Measurements from ENCODE around the gene ROR2.

- TF ChIP-seq POLR2AphosphoS5 (IDR thresholded peaks at IDR 0.05; ENCODE audit: low read depth, low read length) (no peak), REST (IDR thresholded peaks at IDR 0.05; ENCODE audit: insufficient read depth in 1 of 2, low read depth in 2 of 2, low read length in 2 of 2) (no peak), TAF1 (IDR thresholded peaks at IDR 0.05; ENCODE audit: borderline replicate concordance, insufficient read depth, low read length) (no peak), SIN3A (IDR thresholded peaks at IDR 0.05; ENCODE audit: borderline replicate concordance, insufficient read depth, low read length) (no peak), FOXP2 (optimal IDR thresholded peaks at IDR 0.05; ENCODE audit: borderline replicate concordance, extremely low read depth, extremely low read length, insufficient read depth) (no peak)
These were observed 417.7 kb downstream of the ROR2 start for GRCh38 chr9:91532325-91532724.
